Small intestine (tissue), 7 donors: ENCODE measurements around the gene PITPNC1. TPM values are rescaled to one million over a fixed set of nuclear protein-coding genes. Genes with fewer than 3 reads are reported as not detected.
A peak's percentile ranks its signal among the peaks of the same experiment; 100 is the strongest.

Experiments
- DNase-seq, 2 donors: peaks; one replicate each; pipeline versions ENCODE4 v3.0.0 to v3.0.0-alpha.2; 2013
- FAIRE-seq: peaks from 2 replicates; lab custom pipeline; 2012; peaks lifted over from hg19 to GRCh38; lab: Jason Lieb, UNC
- H3K27ac ChIP-seq, 3 donors: one replicate each; pipeline ENCODE4 v1.5.1; 2013; ENCODE audit warnings: low read length in 2 of 3, mild to moderate bottlenecking in 2 of 3, control low read depth in 1 of 3, inconsistent platforms in 1 of 3, low read depth in 1 of 3, moderate library complexity in 1 of 3
- H3K27me3 ChIP-seq, 3 donors: one replicate each; pipeline ENCODE4 v1.6.1; 2013; ENCODE audit warnings: low read length in 3 of 3, inconsistent platforms in 1 of 3; ENCODE audit not compliant: control insufficient read depth in 3 of 3, insufficient read depth in 3 of 3
- H3K36me3 ChIP-seq, 3 donors: one replicate each; pipeline ENCODE4 v1.6.1; 2013; ENCODE audit warnings: low read length in 3 of 3, inconsistent platforms in 1 of 3, low read depth in 1 of 3, mild to moderate bottlenecking in 1 of 3, moderate library complexity in 1 of 3; ENCODE audit not compliant: control insufficient read depth in 3 of 3, insufficient read depth in 2 of 3
- H3K4me1 ChIP-seq, 3 donors: one replicate each; pipeline ENCODE4 v1.6.1; 2013; ENCODE audit warnings: low read length in 2 of 3, inconsistent platforms in 1 of 3, low read depth in 1 of 3, mild to moderate bottlenecking in 1 of 3, moderate library complexity in 1 of 3; ENCODE audit not compliant: control insufficient read depth in 3 of 3, insufficient read depth in 2 of 3
- H3K4me3 ChIP-seq, 3 donors: one replicate each; pipeline ENCODE4 v1.5.1; 2013; ENCODE audit warnings: low read length in 3 of 3, control low read depth in 1 of 3, inconsistent platforms in 1 of 3, low read depth in 1 of 3, mild to moderate bottlenecking in 1 of 3, moderate library complexity in 1 of 3
- H3K9me3 ChIP-seq, 2 donors: one replicate each; pipeline ENCODE4 v1.6.1; 2013; ENCODE audit warnings: low read depth in 1 of 2, low read length in 1 of 2; ENCODE audit not compliant: control insufficient read depth in 2 of 2, insufficient read depth in 1 of 2
- WGBS, 3 donors: extraction: QIAGEN DNeasy Blood & Tissue Kit; methylation state at CpG; one replicate each; pipeline ENCODE4 v1.1.7; 2013; 5-methylcytosine and 5-hydroxymethylcytosine counted together
- polyA plus RNA-seq, 4 donors: library from polyadenylated mRNA; stranded (reverse) in 3 of 4; unstranded in 1 of 4; fragments of 200-250 nt in 3 of 4; fragments of 120-200 nt in 1 of 4; gene quantifications; one replicate each; pipeline versions ENCODE4 v1.2.1 to v1.2.3, GENCODE V29; 2013
- donor health status: healthy with polysubstance abuse.
- donor health status: control.
- donor health status: control.
- donor health status: Bipolar disorder and iron deficiency.
- donor health status: healthy.

The PITPNC1 gene
- polyA plus RNA-seq, 4 donors: 0.67 to 11.7 (median 3.4) TPM

- no peaks in the 10 kb centered on the region for H3K36me3 ChIP-seq
- no peak for DNase-seq
- no peaks in the 10 kb centered on the region for H3K4me1 ChIP-seq
- no peak overlapping the region for H3K27ac ChIP-seq
- H3K9me3 ChIP-seq: no peaks in the 10 kb centered on the region
- FAIRE-seq: no peak
- H3K4me3 ChIP-seq: no peak overlapping the region
- 70 to 74% (median 72%) methylated on average over 2 of the region's 2 CpGs for WGBS, 3 donors
- H3K27me3 ChIP-seq: no peaks in the 10 kb centered on the region
Measured at GRCh38 chr17:67707442-67707841, 330.4 kb downstream of the PITPNC1 start.

- no peak for DNase-seq
- no peak overlapping the region for H3K4me3 ChIP-seq
- H3K4me1 ChIP-seq: no peaks in the 10 kb centered on the region
- H3K9me3 ChIP-seq: no peaks in the 10 kb centered on the region
- 79 to 92% (median 84%) methylated on average over 3 of the region's 3 CpGs for WGBS, 3 donors
- no peak for FAIRE-seq
- no peaks in the 10 kb centered on the region for H3K36me3 ChIP-seq
- H3K27ac ChIP-seq: no peak overlapping the region
- H3K27me3 ChIP-seq: no peaks in the 10 kb centered on the region
Measured at GRCh38 chr17:67708378-67708777, 331.3 kb downstream of the PITPNC1 start.

GRCh38 chr17:67711916-67712315 lies 334.8 kb downstream of the PITPNC1 start:
- Histone ChIP-seq H3K4me3 (no peak overlapping the region), H3K27ac (no peak overlapping the region), H3K4me1 (no peaks in the 10 kb centered on the region), H3K36me3 (no peaks in the 10 kb centered on the region), H3K27me3 (no peaks in the 10 kb centered on the region), H3K9me3 (no peaks in the 10 kb centered on the region)
- WGBS, 3 donors: 64 to 77% (median 76%) methylated on average over 4 of the region's 4 CpGs
- DNase-seq: no peak
- FAIRE-seq: no peak

- H3K4me3 ChIP-seq: no peak overlapping the region
- 90 to 98% (median 97%) methylated on average over 4 of the region's 4 CpGs for WGBS, 3 donors
- H3K36me3 ChIP-seq: no peaks in the 10 kb centered on the region
- no peaks in the 10 kb centered on the region for H3K27me3 ChIP-seq
- no peaks in the 10 kb centered on the region for H3K9me3 ChIP-seq
- no peak overlapping the region for H3K27ac ChIP-seq
- H3K4me1 ChIP-seq: no peaks in the 10 kb centered on the region
- DNase-seq (no peak), FAIRE-seq (no peak)
Measured at GRCh38 chr17:67712375-67712774, 335.3 kb downstream of the PITPNC1 start.

GRCh38 chr17:67713169-67713568 lies 336.1 kb downstream of the PITPNC1 start:
- Histone ChIP-seq H3K27ac (no peak overlapping the region), H3K9me3 (no peaks in the 10 kb centered on the region), H3K36me3 (no peaks in the 10 kb centered on the region), H3K4me3 (no peak overlapping the region), H3K27me3 (no peaks in the 10 kb centered on the region), H3K4me1 (no peaks in the 10 kb centered on the region)
- FAIRE-seq: no peak
- DNase-seq: no peak
- WGBS, 3 donors: 94 to 95% (median 94%) methylated on average over 3 of the region's 3 CpGs

- FAIRE-seq (no peak), DNase-seq (no peak)
- H3K36me3 ChIP-seq: peaks cover 3 to 5% (median 4%) of the 10 kb centered on the region in 3 donors
- 91 to 95% (median 94%) methylated on average over 6 of the region's 6 CpGs for WGBS, 3 donors
- H3K9me3 ChIP-seq: no peaks in the 10 kb centered on the region
- peaks cover 4 to 6% (median 5%) of the 10 kb centered on the region in 3 donors for H3K4me1 ChIP-seq
- no peak overlapping the region for H3K27ac ChIP-seq
- no peaks in the 10 kb centered on the region for H3K27me3 ChIP-seq
- no peak overlapping the region for H3K4me3 ChIP-seq
Measured at GRCh38 chr17:67716405-67716798, 339.3 kb downstream of the PITPNC1 start.

GRCh38 chr17:67717192-67717623 lies 340.1 kb downstream of the PITPNC1 start:
- no peaks in the 10 kb centered on the region for H3K27me3 ChIP-seq

GRCh38 chr17:67717624-67718324 lies 340.7 kb downstream of the PITPNC1 start, which contains the start of gene NOL11:
Gene NOL11 (plus strand): TSS chr17:67717936. CDS start chr17:67717948, 12 bp downstream.
- no peaks in the 10 kb centered on the region for H3K9me3 ChIP-seq
- peaks cover 8 to 10% (median 9%) of the 10 kb centered on the region in 3 donors for H3K36me3 ChIP-seq
- H3K27me3 ChIP-seq: no peaks in the 10 kb centered on the region
- H3K4me3 ChIP-seq: peak within 1 kb of the TSS; percentile 70 to 97 (median 86)
- FAIRE-seq (peak; percentile 10), DNase-seq (peak; percentile 99 to 100)
- peaks cover 4 to 6% (median 5%) of the 10 kb centered on the region in 3 donors for H3K4me1 ChIP-seq
- WGBS, 3 donors: 0% methylated on average over 49 of the region's 49 CpGs
- peak within 1 kb of the TSS; percentile 74 to 93 (median 89) for H3K27ac ChIP-seq

More at GRCh38 chr17:67717192-67717623, 340.1 kb downstream of the PITPNC1 start:
- WGBS, 3 donors: 0 to 1% (median 1%) methylated on average over 5 of the region's 5 CpGs
- Histone ChIP-seq H3K9me3 (no peaks in the 10 kb centered on the region), H3K27ac (peak overlapping the region; percentile 74 to 80 (median 77)), H3K4me1 (peaks cover 4 to 6% (median 5%) of the 10 kb centered on the region in 3 donors), H3K36me3 (peaks cover 5 to 9% (median 9%) of the 10 kb centered on the region in 3 donors), H3K4me3 (peak overlapping the region in 2 of 3 donors; percentile 52 to 97)
- FAIRE-seq (no peak), DNase-seq (peak in 1 of 2 donors; percentile 33)
